GM12891 (cell line): ENCODE data around the gene TMEM87B.

Experiments used
- PAX5 ChIP-seq: IDR thresholded peaks from 2 replicates; pipeline ENCODE4 v1.6.1; 2011; ENCODE audit warnings: low read length, moderate library complexity, mild to moderate bottlenecking; ENCODE audit not compliant: insufficient read depth, severe bottlenecking
- POLR2A ChIP-seq: IDR thresholded peaks from 2 replicates; pipeline ENCODE4 v1.6.1; 2011; ENCODE audit warnings: low read depth, low read length, control low read depth

DNA sequence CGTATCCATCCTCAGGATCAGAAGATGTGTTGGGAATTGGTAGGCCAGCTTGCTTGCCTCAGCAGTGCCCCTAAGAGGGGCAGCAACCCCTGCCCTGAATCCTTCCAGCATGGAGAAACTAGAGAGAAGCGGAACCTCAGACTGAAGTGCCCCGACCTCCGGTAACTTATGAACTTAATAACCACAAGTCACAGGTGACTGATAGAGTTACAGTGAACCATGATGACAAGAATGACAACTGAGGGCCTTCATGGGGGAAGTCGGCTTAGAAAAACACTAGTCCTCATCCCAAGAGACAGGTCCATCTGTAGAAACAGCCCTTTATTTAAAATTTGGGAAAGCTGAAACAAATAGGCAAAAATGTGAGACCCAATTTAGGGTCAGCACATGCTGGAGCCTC lies 42.5 kb upstream of the TMEM87B start:
- TF ChIP-seq PAX5 (no peak), POLR2A (no peak)
